Hematopoietic multipotent progenitor cell treated with erythropoietin and hydrocortisone succinate and interleukin-3 and kit ligand, for 6 days (in vitro differentiated cells): Measurements from ENCODE around the gene LRRK1.
A peak's percentile ranks its signal among the peaks of the same experiment; 100 is the strongest.

ENCODE experiments used
- DNase-seq: peaks from one replicate; pipeline ENCODE4 v3.0.0-alpha.2; 2015

The LRRK1 gene

DNA sequence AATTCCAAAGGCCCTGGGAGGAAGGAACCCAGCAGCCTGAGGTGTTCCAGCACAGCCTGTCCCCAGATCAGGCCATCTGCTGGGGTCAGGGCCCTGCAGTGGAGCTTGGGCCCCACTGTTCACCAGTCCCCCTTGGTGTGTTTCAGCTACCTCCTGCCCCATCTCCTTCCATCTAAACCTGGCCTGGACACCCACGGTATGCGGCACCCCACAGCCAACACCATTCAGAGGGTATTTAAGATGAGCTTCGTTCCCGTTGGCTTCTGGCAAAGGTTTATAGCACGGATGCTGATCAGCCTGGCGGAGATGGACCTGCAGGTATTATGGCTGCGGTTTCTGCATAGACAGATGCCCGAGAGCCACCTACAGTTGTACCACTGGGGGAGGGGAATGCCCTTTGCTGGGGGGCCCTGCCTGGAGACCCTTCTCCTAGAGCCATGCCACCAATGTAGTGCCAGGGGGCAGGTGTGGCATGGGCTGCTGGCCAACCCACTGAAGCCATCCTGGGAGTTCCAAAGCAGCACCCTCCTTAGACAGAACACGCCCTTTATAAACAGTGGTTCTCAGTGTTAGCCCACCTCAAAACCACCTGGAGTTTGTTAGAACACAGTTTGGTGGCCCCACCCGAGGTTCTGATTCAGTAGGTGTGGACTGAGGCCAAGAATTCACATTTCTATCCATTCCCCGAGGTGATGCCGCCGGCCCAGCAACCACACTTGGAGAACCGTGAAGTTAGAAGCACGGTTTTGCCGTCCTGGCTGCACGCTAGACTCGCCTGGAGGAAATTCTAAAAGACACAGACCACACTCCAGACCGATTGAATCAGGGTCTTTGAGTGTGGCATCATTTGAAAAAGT is 126.9 kb downstream of the LRRK1 start:
- no peak for DNase-seq

DNA sequence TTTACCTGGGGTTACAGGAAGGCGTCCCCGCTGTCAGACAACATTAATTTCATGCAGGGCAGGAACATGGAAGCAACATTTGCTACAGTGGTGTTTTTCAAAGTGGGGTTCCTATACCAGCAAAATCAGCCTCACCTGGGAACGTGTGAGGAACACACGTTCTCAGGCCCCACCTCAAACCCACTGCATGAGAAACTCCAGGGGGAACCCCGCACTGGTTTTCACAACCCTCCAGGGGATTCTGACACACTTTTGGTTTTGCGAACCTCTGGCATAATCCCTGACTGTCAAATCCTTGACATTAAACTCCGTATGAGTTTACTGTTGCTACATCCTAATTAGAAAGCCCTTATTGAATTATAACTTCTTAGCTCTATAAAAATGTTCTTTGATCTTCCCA is 127.7 kb downstream of the LRRK1 start:
- DNase-seq = no peak

DNA sequence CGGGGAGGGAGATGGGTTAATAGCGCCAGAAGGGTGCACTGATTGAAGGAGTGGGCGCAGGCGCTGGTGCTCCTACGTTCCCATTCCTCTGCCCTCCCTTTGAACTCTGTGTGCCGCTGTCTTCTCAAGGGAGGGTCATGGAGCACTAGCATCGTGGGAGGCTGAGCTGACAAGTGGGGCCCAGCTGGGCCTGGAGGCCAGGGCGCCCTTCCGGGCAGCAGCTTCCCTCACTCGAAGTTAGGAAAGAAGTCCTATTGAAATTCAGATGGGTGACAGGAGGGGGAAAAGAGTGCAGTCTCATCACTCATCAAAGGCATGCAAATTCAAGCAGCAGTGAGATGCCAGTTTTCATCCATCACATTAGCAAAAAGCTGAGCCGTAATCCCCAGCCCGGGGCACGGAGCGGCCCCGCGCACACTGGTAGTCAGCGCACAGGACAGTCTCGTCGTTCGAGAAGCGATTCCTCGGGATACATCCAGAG is 128.2 kb downstream of the LRRK1 start:
- no peak for DNase-seq

DNA sequence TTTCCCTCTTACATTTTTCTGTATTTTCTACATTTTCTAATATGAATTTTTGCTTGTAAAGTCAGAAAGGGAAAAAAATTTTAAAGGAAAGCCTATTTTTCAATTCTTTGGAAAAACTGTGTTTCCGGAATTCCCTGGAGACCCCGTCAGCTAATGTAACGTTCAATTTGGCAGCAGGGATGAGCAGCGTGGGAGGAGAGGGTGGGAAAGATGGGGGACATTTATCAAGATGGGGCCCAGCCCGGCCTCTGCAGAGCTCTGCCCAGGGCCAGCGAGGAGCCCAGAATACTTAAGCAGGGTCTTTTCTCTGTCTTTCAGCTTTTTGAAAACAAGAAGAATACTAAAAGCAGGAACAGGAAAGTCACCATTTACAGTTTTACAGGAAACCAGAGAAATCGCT is 129.0 kb downstream of the LRRK1 start:
- DNase-seq = no peak

DNA sequence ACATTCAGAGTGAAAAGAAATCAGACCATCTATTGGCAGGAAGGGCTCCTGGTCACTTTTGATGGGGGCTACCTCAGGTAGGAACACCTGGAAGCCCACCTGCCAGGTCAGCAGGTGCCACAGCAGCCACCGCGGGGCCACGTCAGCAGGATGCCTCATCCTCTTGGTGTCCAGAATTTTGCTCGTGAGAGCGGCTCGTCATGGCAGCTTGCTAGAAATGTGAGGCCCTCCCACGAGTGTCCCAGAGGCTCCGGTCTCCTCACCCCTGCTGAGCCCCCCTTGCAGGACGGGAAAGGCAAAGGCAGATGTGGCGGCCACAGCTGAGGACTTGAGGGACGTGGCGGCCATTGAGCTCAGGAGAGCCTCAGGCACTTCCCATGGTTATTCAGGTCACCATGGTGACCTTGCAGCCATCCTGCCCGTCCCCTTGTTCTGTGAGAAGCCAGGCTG is 129.4 kb downstream of the LRRK1 start:
- no peak for DNase-seq

DNA sequence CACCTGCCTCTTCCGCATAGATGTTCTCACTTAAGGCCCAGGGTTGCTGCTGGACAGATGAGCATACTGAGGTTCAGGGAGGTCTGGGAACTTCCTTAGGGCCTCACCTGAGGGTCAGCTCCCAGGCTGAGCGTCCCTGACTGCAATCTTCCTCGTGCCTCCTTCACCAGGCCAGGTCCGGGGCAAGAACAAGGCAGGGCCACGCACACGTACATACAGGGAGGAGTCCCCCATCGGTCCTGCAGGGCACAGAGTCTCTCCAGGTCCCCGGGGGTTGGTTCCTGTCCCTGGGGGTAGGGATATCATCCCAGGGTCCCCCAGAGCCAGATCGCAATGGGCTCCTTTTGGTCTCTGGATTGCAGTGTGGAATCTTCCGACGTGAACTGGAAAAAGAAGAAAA is 130.1 kb downstream of the LRRK1 start:
- DNase-seq = no peak

DNA sequence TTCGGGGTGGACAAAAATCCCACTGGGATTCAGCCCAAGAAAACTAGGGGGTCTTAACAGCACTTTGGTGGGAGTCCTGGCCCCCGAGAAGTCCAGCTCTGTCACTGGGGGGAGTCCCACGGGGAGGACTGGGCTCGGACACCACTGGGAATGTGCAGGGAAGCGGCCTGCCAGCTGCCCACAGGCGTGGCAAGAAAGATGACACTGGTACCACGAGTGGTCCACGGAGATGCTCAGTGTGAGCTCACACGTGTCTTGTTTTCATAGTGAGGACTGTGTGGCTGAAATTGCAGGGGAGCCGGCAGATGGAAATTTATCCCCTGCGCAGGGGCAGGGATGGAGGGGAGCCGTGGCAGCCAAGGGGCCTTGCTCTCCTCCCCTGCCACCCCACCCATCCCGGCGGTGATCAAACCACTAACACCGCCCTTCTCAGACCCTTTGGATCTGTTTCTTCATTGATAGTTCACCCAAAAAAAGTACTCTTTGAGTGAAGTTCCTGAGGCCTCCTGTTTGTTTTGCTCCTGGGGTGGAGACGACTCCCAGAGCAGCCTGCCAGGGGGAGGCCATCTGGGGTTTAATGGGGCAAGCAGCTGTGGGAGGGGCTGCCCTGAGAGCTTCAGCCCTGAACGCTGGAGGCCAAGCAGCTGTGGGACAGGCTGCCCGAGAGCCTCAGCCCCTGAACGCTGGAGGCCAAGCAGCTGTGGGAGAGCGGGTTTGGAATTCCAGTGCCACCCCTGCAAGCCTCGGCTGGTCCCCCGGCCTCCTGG is 130.9 kb downstream of the LRRK1 start:
- no peak for DNase-seq

DNA sequence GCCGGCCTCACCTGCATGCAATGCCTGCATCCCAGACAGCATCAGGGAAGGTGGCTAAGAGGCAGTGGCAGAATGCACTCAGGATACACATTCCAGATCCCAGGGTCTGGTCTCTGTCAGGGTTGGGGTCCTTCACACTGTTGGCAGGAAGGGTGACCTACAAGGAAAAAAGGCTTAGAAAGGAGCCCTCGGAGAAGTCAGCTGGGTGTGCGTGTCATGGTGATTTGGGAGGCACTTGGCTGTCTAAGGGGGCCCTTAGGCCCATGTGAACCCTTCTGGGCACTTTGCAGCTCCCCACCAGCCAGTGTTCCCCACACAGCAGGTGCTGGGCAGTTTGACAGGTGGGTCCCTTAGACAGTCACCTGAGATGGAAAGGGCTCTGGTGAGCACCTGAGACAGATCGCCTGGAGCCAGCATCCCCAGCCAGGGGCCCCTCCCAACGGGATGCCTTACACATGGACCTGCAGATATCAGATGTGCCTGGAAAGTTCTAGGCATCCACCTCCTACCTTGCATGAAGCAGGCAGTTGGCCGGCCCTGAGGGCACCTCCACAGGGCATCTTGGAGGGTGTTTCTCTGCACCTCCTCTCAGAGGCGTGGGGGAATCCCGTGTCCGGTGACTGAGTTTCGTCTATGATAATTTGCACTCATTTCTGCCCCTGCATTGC is 131.6 kb downstream of the LRRK1 start:
- DNase-seq = no peak

DNA sequence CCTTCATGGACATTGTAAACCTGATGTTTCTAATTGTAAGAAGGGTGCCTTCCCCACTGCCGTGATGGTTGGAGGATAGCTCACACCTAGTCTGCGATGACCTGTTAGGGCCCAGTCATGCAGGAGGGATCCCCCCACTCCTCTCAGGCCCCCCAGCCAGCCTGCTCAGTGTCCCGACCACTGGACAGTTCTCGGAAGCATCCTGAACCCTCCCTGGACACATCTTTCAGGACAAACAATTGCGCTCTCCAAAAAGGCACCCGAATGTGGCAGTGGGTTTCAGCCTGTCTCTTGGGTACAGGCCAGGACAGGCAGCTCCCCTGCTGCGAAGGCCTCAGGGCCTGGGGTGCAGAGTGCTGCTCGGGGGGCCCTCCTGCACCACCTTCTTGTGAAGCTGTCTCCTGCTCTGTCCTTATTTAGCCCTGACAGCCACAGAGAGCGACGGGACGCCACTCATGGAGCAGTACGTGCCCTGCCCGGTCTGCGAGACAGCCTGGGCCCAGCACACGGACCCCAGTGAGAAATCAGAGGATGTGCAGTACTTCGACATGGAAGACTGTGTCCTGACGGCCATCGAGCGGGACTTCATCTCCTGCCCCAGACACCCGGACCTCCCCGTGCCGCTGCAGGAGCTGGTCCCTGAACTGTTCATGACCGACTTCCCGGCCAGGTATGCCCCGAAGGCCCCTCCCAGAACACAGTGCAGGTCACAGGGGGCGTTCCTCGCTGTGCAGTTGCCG is 132.3 kb downstream of the LRRK1 start:
- DNase-seq = no peak

DNA sequence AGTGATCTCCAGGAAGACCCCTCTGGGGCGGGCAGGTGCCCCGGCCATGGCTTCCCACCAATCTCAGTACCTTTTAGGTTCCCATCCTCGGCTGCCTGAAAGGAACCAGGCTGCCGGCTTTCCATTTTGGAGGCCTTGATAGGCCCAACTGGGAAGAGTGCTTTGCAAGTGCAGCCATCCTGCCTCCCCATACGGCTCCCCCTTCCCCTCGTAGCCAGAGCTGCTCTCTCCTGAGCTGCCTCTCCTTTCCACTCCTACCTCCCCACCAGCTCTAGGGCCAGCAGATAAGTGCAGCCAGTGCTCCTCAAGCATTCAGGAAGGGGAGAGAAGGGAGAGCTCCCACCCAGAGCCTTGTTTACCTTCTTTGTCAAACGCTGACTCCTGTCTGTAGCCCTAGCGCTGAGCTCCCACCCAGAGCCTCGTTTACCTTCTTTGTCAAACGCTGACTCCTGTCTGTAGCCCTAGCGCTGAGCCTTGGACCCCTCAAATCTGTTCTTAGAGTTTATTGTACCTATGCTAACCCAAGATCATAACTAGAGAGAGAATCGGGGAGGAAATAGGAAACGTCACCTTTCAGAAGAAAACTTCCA is 133.0 kb downstream of the LRRK1 start:
- no peak for DNase-seq

DNA sequence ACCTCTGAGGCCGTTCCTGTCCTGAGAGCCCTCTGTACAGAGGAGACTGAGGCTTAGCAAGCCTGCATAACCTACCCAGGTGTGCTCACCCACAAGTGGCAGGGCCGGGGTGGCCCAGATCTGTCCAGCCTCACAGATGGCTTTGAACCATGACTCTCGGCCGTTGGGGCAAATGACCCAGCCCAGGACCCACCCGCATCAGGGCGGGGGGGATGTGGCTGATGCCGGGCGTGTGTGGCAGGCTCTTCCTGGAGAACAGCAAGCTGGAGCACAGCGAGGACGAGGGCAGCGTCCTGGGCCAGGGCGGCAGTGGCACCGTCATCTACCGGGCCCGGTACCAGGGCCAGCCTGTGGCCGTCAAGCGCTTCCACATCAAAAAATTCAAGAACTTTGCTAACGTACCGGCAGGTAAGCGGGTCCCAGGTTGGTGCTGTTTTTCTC is 133.5 kb downstream of the LRRK1 start:
- DNase-seq = no peak

DNA sequence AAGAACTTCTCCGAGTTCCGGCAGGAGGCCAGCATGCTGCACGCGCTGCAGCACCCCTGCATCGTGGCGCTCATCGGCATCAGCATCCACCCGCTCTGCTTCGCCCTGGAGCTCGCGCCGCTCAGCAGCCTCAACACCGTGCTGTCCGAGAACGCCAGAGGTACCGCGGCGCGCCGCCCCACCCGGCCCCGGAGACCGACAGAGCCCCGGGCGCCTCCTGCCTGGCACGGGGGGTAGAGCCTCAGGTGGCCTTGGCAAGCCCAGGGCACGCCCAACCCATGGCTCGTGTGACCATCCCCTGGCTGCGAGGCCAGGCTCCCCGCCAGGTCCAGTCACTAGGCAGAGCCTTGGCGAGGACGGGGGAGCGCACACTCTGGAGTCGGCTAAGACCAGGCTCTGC is 134.1 kb downstream of the LRRK1 start:
- no peak for DNase-seq

DNA sequence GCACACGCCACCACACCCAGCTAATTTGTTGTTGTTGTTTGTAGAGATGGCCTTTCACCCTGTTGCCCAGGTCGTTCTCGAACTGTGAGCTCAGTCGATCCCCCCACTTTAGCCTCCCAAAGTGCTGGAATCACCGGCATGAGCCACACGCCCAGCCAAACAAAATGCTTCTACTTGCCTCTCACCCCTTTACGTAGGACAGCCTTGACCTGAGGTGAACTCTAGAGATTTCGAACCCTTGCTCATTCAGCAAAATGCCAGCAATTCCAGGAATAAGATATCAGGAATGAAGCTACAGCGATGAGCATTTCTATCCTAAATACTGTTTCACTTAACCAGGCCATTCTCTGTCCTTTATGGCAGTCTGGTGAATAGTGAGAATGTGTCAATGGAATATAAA is 135.0 kb downstream of the LRRK1 start:
- DNase-seq = no peak

DNA sequence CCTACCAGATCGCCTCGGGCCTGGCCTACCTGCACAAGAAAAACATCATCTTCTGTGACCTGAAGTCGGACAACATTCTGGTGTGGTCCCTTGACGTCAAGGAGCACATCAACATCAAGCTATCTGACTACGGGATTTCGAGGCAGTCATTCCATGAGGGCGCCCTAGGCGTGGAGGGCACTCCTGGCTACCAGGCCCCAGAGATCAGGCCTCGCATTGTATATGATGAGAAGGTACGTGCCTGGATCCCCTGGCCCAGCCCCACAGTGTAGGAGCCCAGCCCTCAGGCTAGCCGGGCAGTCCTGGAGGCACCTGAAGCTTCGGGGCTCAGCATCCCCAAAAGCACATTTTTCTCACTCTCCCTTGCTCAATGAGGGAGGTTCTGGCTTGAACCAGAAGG is 135.8 kb downstream of the LRRK1 start:
- no peak for DNase-seq

DNA sequence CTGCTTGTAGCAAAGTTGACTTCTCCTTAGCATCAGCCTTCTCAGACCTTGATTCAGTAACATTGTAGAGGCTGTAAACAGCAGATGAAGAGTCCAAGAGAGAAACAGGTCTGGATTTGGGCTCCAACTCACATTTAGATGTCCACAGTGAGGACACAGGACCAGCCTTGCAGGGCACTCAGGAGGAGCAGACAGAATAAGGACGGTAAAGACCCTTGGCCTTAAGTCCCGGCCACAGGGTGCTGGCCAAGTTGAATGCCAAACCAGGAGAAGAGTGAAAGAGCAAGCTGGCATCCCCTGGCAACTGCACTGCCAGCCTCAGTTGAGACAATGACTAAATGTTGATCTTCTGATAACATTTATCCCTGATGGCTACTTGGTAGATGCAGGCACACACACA is 136.3 kb downstream of the LRRK1 start:
- no peak for DNase-seq

DNA sequence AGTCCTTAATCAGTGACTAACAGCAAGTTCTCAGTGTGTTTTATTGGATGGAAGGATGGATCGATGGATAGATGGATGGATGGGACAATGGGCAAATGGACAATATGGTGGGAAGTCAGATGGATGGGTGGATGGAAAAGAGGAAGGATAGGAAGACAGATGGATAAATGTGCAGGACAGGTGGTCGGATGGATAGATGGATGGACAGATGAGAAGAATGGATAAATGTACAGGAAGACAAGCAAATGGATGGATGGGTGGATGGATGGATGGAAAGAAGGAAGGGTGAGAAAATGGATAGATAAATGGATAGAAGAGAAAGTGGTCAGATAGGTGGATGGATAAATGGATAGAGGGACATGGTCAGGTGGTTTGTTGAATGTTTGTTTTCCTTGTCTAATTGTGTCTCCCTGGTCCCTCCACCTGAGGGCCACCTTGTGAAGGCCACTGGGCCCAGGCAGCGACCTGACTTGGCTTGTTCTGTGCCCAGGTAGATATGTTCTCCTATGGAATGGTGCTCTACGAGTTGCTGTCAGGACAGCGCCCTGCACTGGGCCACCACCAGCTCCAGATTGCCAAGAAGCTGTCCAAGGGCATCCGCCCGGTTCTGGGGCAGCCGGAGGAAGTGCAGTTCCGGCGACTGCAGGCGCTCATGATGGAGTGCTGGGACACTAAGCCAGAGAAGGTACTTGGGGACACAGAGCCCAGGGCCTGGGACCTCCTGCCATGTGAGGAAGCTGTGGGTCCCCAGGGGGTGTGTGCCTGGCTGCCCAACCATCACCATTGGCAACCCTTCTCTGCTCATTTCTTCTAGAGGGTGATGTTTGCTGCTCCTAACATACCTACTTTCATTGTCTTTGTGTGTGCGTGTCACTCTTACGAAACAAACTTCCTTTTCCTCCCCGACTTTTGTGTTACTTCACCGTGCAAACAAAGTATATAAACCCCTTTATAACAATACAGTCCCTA is 137.5 kb downstream of the LRRK1 start:
- DNase-seq = peak; percentile 6

DNA sequence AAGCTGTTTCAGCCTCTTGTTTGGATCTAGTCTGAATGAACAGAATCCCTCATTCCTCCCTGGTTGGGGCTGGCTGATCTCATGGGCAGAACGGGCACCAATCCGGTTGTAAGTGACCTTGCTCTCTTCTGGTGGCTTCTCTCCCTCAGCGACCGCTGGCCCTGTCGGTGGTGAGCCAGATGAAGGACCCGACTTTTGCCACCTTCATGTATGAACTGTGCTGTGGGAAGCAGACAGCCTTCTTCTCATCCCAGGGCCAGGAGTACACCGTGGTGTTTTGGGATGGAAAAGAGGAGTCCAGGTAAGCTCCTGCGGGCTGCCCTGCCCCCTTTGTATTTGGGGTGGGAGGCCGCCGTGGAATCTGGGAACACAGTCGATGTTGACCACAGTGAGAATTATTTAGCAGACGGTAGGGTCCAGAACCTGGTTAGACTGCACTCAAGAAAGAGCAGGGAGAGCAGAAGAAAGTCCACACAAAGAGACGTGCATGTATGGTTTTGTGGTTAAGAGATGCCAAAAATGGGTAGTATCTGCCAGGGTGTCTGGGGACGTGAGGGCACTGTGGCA is 138.8 kb downstream of the LRRK1 start:
- no peak for DNase-seq

DNA sequence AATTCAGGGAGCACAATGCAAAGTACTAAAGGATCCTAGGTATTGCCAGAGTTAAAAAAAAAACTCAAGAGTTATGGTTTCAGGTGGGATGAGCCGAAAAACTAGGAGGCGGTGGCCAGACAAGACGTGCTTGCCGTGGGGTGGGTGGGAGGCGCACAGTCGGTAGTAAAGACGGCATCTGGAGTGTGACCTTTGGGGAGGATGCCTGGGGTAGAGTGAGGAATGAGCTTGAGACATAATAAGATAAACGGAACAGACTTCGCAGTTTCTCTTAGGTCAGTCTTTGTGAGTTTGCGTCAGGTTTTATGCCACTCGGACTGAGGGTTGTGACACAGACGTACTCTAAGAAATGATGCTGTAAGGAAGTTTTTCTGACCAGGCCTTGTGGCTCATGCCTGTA is 139.6 kb downstream of the LRRK1 start:
- DNase-seq = no peak

DNA sequence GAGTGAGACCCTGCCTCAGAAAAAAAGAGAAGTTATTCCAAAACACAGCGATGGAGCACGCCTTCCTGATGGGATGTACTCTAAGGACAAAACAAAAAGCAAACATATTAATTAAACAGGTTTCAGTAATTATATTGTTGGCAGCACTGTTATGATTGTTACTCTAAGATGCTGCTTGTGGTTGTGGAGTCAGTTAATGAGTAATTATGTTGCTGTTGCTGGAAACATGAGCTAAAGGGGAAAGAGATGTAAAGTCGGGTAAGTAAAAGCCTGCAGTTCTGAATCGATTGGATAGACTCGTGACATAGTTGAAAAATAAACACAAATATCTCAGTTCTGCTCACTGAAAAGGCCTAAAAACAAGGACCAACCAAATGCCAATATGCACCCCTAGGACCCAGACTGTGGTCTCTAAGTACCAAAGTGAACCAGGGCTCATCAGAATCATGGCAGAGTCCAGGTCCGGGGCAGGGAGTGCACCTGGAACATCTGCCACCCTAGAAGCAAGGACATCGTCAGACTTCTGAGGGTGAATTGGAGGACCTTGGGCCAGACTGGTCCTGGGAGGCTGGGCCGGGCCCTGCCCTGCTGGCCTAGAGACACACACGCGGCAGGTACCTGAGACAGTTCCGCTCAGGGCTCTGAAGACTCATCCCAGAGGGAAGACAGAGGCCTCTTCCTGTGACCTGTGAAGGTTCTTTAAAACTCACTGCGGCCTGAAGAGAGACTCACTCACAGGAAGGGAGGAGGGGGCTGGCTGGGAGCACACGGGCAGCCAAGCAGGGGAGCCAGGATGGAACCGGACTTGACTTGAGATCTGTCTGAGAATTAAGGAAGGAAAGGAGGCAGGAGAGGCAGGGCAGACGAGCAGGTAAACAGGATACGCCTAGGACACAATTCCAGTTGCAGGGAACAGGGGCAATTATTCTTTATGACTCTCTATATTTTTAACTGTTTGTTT is 140.5 kb downstream of the LRRK1 start:
- DNase-seq = no peak
